SK-MEL-5 (cell line): ENCODE measurements around the gene MMS19. TPM values are rescaled to one million over a fixed set of nuclear protein-coding genes. Genes with fewer than 3 reads are reported as not detected.
"Not testable (repeated sequence)": the region's sequence is repeated elsewhere in the genome, so short reads cannot be mapped to it uniquely, and the experiment has no call there.

Source experiments
- DNase-seq: peaks from one replicate; pipeline ENCODE4 v3.0.0-alpha.2; 2016; ENCODE audit warnings: low read depth, low spot score
- in situ Hi-C: cut with HindIII; loops from 2 replicates; pipeline ENCODE4 v1.10.0; 2016; ENCODE audit warnings: low sequenced_read_pairs, high pct_unique_total_duplicates, low pct_unique_long_range_greater_than_20kb
- total RNA-seq: library from RNA; depleted of rRNA; stranded (reverse); fragments of >200 nt; shearing (Covaris generic); gene quantifications from 2 replicates; pipeline ENCODE4 v1.2.3, GENCODE V29; 2014

The MMS19 gene
- total RNA-seq, 1 experiment from 2014 or later, result 80.1 TPM

DNA sequence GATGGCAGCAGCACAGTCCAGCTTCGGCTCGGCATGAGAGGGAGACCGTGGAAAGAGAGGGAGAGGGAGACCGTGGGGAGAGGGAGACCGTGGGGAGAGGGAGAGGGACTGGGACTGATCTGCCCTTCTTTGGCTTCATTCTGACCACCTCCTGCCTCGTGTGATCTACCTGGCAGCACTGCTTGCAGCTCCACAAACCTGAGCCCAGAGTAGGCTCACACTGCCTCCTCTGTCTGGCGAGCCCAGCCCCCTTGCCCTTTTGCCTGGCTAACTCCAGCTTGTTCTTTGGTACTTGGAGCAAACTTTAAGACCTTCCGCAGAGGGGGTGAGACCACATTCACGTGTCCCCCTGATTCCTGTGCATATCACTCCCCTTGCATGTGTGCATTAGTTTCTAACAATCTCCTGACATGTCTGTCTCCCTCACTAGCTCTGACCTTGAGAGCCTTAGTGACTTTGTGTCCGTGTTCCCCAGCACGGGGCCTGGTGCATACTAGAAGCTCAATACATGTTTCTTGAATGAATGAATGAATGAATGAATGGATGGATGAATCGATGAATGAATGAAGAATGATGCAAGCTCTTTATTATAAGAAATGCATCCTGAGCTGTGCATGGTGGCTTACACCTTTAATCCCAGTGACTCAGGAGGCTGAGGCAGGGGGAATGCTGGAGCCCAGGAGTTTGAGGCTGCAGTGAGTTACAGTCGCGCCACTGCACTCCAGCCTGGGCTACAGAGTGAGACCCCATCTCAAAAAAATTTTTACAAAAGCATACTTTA is 31.7 kb upstream of the MMS19 start:
- no peak for DNase-seq
- in situ Hi-C loops, result no loop called here

DNA sequence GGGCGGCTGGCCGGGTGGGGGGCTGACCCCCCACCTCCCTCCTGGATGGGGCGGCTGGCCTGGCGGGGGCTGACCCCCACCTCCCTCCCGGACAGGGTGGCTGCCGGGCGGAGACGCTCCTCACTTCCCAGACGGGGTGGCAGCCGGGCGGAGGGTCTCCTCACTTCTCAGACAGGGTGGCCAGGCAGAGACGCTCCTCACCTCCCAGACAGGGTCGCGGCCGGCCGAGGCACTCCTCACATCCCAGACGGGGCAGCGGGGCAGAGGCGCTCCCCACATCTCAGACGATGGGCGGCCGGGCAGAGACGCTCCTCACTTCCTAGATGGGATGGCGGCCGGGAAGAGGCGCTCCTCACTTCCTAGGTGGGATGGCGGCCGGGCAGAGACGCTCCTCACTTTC is 30.7 kb upstream of the MMS19 start:
- in situ Hi-C loops, DNase-seq: not testable (repeated sequence)

- no peak for DNase-seq
- in situ Hi-C loops, result no loop called here
Measured at GRCh38 chr10:97525683-97526110, 27.5 kb upstream of the MMS19 start.

DNA sequence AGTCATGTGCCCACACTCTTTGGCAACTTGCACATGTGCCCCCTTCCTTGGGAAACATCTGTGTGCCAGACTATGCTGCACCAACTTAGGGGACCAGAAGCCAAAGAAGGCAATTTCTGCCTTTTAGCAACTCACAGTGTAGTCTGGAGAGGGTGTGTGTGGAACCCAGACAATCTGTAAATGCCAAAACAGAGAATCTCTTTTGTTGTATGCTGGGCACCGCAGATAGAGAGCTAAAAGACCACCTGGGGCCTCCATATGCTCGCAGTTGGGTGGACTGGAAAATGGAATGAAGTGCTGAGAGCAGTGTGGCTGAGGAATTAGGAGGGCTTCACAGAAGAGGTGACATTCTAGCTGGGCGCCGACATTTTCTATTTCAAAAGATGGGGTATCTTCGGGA is 26.9 kb upstream of the MMS19 start:
- no peak for DNase-seq
- in situ Hi-C loops, result no loop called here

- in situ Hi-C loops, result no loop called here
- no peak for DNase-seq
Measured at GRCh38 chr10:97522937-97523336, 24.7 kb upstream of the MMS19 start.

DNA sequence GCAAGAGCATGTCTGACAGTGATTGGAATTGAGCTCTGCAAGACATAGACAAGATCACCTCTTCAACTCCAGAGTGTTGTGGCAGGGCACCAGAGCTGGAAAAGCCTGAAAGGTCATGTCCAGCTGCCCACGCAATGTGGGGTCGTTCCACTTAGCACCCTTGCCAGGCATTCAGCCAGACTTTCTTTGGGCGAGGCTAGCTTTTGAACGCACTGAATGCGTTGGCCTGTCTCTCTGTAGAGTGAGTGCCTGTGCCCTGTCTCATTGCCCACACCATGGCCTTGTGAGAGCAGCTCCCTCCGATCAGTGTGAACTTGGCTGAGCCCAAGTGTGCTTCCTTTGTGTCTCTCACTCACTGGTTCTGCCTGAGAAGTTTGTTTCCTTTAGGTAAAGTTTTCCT is 23.8 kb upstream of the MMS19 start:
- no peak for DNase-seq
- in situ Hi-C loops, result no loop called here

GRCh38 chr10:97520978-97521761 is 22.9 kb upstream of the MMS19 start:
- in situ Hi-C loops, result no loop called here

DNA sequence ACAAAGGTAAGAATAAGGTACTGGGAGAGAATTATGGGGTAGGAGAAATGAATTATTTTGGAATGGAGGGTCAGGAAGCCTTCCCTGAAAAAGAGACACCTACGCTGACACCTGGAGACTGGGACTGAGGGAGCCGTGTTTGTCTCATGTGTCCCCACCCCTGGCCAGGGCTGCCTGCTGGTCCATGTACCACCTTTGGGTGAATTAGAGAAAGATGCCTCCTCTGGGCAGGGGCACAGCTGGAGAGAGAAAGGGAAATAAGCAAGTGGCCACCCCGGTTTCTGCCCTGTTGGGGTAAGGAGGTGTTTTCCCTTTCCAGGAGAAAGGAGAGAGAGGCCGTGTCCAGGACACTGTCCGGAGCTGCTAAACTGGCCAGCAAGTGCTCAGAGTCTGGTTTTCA is 22.3 kb upstream of the MMS19 start:
- DNase-seq, result no peak
- in situ Hi-C loops, result no loop called here

More at GRCh38 chr10:97520978-97521761, 22.9 kb upstream of the MMS19 start:
- no peak for DNase-seq

- in situ Hi-C loops, result no loop called here
- DNase-seq, result no peak
Measured at GRCh38 chr10:97519342-97519741, 21.1 kb upstream of the MMS19 start.

DNA sequence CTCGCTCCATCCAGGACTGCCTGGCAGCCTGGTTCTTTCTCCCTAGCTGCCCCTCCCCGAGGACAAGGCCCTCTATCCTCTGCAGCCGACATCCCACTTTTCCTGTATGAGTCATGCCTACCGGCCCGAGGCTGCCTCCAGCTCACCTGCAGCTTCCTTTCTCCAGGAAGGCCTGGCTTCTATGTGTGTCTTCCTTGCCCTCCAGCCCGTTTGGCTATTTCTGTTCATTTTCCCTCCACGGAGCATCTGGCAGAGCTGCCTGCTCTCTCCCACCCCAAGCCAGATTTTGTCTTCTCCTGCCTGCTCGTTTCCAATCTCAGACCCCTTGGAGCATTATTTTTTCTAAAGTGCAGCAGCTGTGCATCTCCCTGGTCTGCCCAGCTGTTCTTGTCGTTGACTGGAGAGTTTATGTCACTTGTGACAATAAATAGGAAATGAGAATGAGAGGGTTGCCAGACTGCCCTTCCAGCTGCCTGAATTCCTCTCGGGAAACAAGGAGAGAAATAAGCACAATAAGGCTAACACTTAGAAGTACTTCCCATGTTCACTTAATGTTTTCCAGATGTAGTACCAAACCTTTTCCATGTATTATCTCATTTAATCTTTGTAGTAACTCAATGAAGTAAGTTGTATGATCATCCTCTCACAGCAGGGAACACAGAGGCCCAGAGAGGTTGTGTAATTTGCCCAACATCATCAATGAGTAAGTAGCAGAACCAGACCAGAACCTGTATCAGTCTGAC is 20.2 kb upstream of the MMS19 start:
- in situ Hi-C loops, result no loop called here
- DNase-seq, result no peak

- in situ Hi-C loops, result no loop called here
- no peak for DNase-seq
Measured at GRCh38 chr10:97517778-97518300, 19.6 kb upstream of the MMS19 start.

GRCh38 chr10:97517096-97517750 is 19.0 kb upstream of the MMS19 start:
- DNase-seq, result no peak
- in situ Hi-C loops, result no loop called here

GRCh38 chr10:97515271-97515978 is 17.2 kb upstream of the MMS19 start:
- in situ Hi-C loops, result no loop called here
- DNase-seq, result no peak

DNA sequence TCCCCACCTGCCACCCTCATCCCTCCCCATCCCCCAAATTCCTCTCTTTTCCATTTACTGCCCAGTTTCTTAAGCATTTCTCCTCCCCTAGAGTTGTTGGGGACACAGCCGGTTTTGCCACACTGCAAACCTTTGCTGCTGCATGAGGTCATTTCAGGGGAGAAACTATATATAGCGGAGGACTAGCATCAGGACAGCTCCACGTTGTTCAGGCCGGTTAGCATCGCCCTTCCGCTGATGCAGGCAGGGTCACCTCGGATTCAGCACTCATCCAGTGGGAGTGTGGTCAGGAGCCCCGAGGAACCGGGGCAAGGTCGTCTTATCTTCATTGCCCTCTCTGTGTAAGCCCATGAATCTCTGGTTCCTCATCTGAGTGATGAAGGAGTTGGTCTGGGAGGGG is 16.1 kb upstream of the MMS19 start:
- DNase-seq, result no peak
- in situ Hi-C loops, result no loop called here

GRCh38 chr10:97512993-97513392 is 14.8 kb upstream of the MMS19 start:
- no peak for DNase-seq
- in situ Hi-C loops, result no loop called here

DNA sequence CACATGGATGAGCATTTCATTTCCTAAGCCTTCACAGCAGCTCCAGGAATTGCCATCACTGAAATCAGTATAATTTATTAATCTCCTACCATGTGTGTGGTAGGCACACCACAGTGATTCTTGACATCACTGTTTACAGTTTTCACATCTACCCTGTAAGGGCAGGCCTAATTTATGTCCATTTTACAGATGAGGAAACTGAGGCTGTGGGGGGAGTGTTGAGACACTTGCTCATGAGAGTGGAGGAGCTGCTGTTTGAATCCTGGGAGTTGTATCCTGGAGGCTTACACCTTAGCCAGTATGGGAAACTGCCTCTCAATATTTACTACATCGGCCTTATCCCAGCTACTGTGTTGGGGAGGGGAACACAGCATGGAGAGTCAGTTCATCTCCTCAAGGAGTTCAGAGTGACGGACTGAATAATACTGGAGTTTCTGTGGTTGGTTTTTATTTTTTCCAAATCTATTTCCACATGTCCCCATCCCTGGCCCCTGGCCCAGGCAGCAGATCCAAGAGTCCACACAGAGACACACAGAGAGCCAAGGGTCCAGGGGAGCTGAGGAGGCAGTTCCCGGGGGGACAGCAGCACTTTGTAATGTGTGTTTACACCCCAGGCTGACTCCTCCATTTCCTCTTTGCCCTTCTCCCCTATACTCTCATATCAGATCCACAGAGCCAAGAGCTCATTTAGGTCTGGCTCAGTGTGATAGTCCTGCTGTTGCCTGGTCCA is 13.7 kb upstream of the MMS19 start:
- DNase-seq, result no peak
- in situ Hi-C loops, result no loop called here
